ENCODE measurements around the gene MYO1C. TPM values are rescaled to one million over a fixed set of nuclear protein-coding genes. Genes with fewer than 3 reads are reported as not detected.
A peak's percentile ranks its signal among the peaks of the same experiment; 100 is the strongest.

MYO1C gene
- total and polyA plus RNA-seq, 9 of the 15 experiments (the other 6 are each of a cell fraction or from before 2014, with no cell fraction given): 0.46 to 32.5 (median 11.6) TPM

DNA sequence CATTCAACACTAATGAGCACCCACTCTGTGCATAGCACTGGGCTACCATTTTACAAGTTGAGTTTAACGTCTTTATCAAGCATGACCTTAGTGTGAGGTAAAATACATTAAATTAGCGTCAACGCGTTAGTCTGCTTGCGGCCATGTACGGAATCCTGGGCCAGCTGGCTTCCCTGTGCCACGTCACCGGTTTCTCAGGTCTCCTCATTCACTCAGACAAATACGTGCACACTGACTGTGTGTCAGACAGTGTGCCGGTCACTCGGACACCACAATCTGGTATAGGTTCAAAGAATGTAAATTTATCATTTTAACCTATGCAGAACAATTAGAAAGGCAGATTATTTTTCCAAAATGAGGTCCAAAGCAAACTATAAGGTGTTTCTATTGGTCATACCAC, 71.0 kb downstream of the MYO1C start:
- H4K20me1 ChIP-seq (replicated peaks; ENCODE audit: control insufficient read depth, insufficient read depth, low read length): no peaks in the 10 kb centered on the region; the same call in none of the 2 replicates
- H3K9me1 ChIP-seq (ENCODE audit: control insufficient read depth, insufficient read depth, low read length): no peaks in the 10 kb centered on the region
- no peaks in the 10 kb centered on the region for H3K9me3 ChIP-seq (replicated peaks; ENCODE audit: control insufficient read depth, insufficient read depth, low read depth, low read length)
- peaks cover 45% of the 10 kb centered on the region; the same call in 2 of the 3 replicates for H3K36me3 ChIP-seq (ENCODE audit: control insufficient read depth, insufficient read depth, low read length)
- DNase-seq (ENCODE audit: extremely low read depth in 1 of 4, low spot score in 3 of 4) (no peak), FAIRE-seq (no peak), ATAC-seq (no peak)
- no peak overlapping the region for H3K9ac ChIP-seq (ENCODE audit: insufficient read depth in 1 of 2, low read depth in 2 of 2, low read length in 2 of 2)
- CTCF ChIA-PET (ENCODE audit: low intra/inter-chr PET ratio): no interaction called here
- POLR2A ChIA-PET: no interaction called here
- no peak overlapping the region for H3K4me2 ChIP-seq (ENCODE audit: insufficient read depth, low read length)
- BruUV-seq (replicated peaks): TSS peak; percentile 49
- in situ Hi-C loops (cut with MboI) (no loop called here), intact Hi-C loops (cut with micrococcal nuclease) (no loop called here)
- TF ChIP-seq ZNF354B (CRISPR knock-in tag; IDR thresholded peaks at IDR 0.05) (no peak), CBX8 (IDR thresholded peaks at IDR 0.05; ENCODE audit: borderline replicate concordance, extremely low read depth, low read depth, low read length, poor library complexity, severe bottlenecking) (no peak), MCM5 (IDR thresholded peaks at IDR 0.05; ENCODE audit: low read depth) (no peak), MECOM (CRISPR knock-in tag; IDR thresholded peaks at IDR 0.05) (no peak), POLR2A (conservative IDR thresholded peaks at IDR 0.05) (no peak), ZNF224 (CRISPR knock-in tag; IDR thresholded peaks at IDR 0.05) (no peak), ZNF436 (CRISPR knock-in tag; IDR thresholded peaks at IDR 0.05) (no peak), CXXC5 (CRISPR knock-in tag; IDR thresholded peaks at IDR 0.05) (no peak), RB1 (IDR thresholded peaks at IDR 0.05; ENCODE audit: low read depth) (no peak), NFIC (IDR thresholded peaks at IDR 0.05) (no peak), SRSF7 (optimal IDR thresholded peaks at IDR 0.05; ENCODE audit: low read depth, low read length) (no peak)
- TF ChIP-seq, protein P1, sequence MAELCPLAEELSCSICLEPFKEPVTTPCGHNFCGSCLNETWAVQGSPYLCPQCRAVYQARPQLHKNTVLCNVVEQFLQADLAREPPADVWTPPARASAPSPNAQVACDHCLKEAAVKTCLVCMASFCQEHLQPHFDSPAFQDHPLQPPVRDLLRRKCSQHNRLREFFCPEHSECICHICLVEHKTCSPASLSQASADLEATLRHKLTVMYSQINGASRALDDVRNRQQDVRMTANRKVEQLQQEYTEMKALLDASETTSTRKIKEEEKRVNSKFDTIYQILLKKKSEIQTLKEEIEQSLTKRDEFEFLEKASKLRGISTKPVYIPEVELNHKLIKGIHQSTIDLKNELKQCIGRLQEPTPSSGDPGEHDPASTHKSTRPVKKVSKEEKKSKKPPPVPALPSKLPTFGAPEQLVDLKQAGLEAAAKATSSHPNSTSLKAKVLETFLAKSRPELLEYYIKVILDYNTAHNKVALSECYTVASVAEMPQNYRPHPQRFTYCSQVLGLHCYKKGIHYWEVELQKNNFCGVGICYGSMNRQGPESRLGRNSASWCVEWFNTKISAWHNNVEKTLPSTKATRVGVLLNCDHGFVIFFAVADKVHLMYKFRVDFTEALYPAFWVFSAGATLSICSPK (IDR thresholded peaks at IDR 0.05; ENCODE audit: borderline replicate concordance): no peak
- H3K27ac ChIP-seq (ENCODE audit: extremely low read depth, low read depth, low read length): no peak overlapping the region
- no peak overlapping the region for H3K4me3 ChIP-seq
- H3K79me2 ChIP-seq (ENCODE audit: control insufficient read depth, insufficient read depth, low read length): peaks cover 10% of the 10 kb centered on the region; the same call in 2 of the 3 replicates
- no peaks in the 10 kb centered on the region for H3K4me1 ChIP-seq (replicated peaks in 1 of 2; ENCODE audit: control insufficient read depth in 2 of 2, insufficient read depth in 2 of 2, low read length in 2 of 2)
- no peaks in the 10 kb centered on the region for H3K27me3 ChIP-seq (ENCODE audit: control insufficient read depth in 2 of 2, insufficient read depth in 2 of 2, low read length in 2 of 2)
- H2AFZ ChIP-seq (ENCODE audit: low read depth, low read length): no peak overlapping the region
- WGBS (ENCODE audit: insufficient coverage, low coverage, missing lambda C conversion rate): 93% methylated on average over 10 of the region's 11 CpGs
